Esophagus (tissue), 2 donors: ENCODE data around the gene ARMH3. TPM values are rescaled to one million over a fixed set of nuclear protein-coding genes. Genes with fewer than 3 reads are reported as not detected.

ENCODE experiments used
- H3K27ac ChIP-seq, 2 donors: one replicate each; pipeline ENCODE4 v1.5.1; 2013; ENCODE audit warnings: low read depth in 2 of 2, mild to moderate bottlenecking in 2 of 2, inconsistent platforms in 1 of 2, low read length in 1 of 2, moderate library complexity in 1 of 2
- H3K27me3 ChIP-seq, 2 donors: one replicate each; pipeline ENCODE4 v1.6.1; 2013; ENCODE audit warnings: low read length in 2 of 2, control low read depth in 1 of 2, mild to moderate bottlenecking in 1 of 2; ENCODE audit not compliant: insufficient read depth in 2 of 2, control insufficient read depth in 1 of 2
- H3K36me3 ChIP-seq, 2 donors: one replicate each; pipeline ENCODE4 v1.6.1; 2013; ENCODE audit warnings: low read length in 1 of 2; ENCODE audit not compliant: control insufficient read depth in 2 of 2, insufficient read depth in 2 of 2
- H3K4me1 ChIP-seq, 2 donors: one replicate each; pipeline ENCODE4 v1.6.1; 2013; ENCODE audit warnings: low read length in 1 of 2; ENCODE audit not compliant: control insufficient read depth in 2 of 2, insufficient read depth in 2 of 2
- H3K4me3 ChIP-seq, 2 donors: one replicate each; pipeline ENCODE4 v1.5.1; 2013; ENCODE audit warnings: low read length in 2 of 2, mild to moderate bottlenecking in 2 of 2, low read depth in 1 of 2, moderate library complexity in 1 of 2
- H3K9me3 ChIP-seq, 2 donors: one replicate each; pipeline ENCODE4 v1.6.1; 2013; ENCODE audit warnings: mild to moderate bottlenecking in 2 of 2, low read depth in 1 of 2, low read length in 1 of 2, moderate library complexity in 1 of 2; ENCODE audit not compliant: control insufficient read depth in 2 of 2, insufficient read depth in 1 of 2
- WGBS, 2 donors: extraction: QIAGEN DNeasy Blood & Tissue Kit; methylation state at CpG; one replicate each; pipeline ENCODE4 v1.1.7; 2013; 5-methylcytosine and 5-hydroxymethylcytosine counted together
- polyA plus RNA-seq, 2 donors: library from polyadenylated mRNA; stranded (reverse); fragments of 200-250 nt; gene quantifications; one replicate each; pipeline ENCODE4 v1.2.3, GENCODE V29; 2013
- donor health status: healthy with polysubstance abuse.
- donor health status: Bipolar disorder and iron deficiency.

Gene ARMH3
- polyA plus RNA-seq, 2 donors: 13.1 to 16.3 TPM

- H3K9me3 ChIP-seq: no peaks in the 10 kb centered on the region
- H3K27me3 ChIP-seq: no peaks in the 10 kb centered on the region
- WGBS, 2 donors: 94 to 100% methylated on average over 1 of the region's 1 CpG
- peaks cover 5 to 7% of the 10 kb centered on the region in 2 donors for H3K36me3 ChIP-seq
- H3K27ac ChIP-seq: no peak overlapping the region
- H3K4me3 ChIP-seq: no peak overlapping the region
- no peaks in the 10 kb centered on the region for H3K4me1 ChIP-seq
These were observed 99.1 kb downstream of the ARMH3 start for GRCh38 chr10:101956898-101957297.

GRCh38 chr10:101956117-101956516, 99.9 kb downstream of the ARMH3 start:
- Histone ChIP-seq H3K9me3 (no peaks in the 10 kb centered on the region), H3K4me3 (no peak overlapping the region), H3K27ac (no peak overlapping the region), H3K4me1 (no peaks in the 10 kb centered on the region), H3K36me3 (peaks cover 2 to 7% of the 10 kb centered on the region in 2 donors), H3K27me3 (no peaks in the 10 kb centered on the region)
- WGBS, 2 donors: 97% methylated on average over 1 of the region's 1 CpG

- Histone ChIP-seq H3K4me3 (no peak overlapping the region), H3K27me3 (no peaks in the 10 kb centered on the region), H3K36me3 (peaks cover 0 to 7% of the 10 kb centered on the region in 2 donors), H3K4me1 (no peaks in the 10 kb centered on the region), H3K27ac (no peak overlapping the region), H3K9me3 (no peaks in the 10 kb centered on the region)
- WGBS, 2 donors: 94 to 96% methylated on average over 2 of the region's 2 CpGs
These were observed 103.8 kb downstream of the ARMH3 start for GRCh38 chr10:101952191-101952590.

GRCh38 chr10:101950213-101950612, 105.8 kb downstream of the ARMH3 start:
- Histone ChIP-seq H3K27me3 (no peaks in the 10 kb centered on the region), H3K4me3 (no peak overlapping the region), H3K27ac (no peak overlapping the region), H3K36me3 (peaks cover 0 to 4% of the 10 kb centered on the region in 2 donors), H3K4me1 (no peaks in the 10 kb centered on the region), H3K9me3 (no peaks in the 10 kb centered on the region)

- WGBS, 2 donors: 57 to 64% methylated on average over 1 of the region's 1 CpG
- H3K9me3 ChIP-seq: no peaks in the 10 kb centered on the region
- no peaks in the 10 kb centered on the region for H3K27me3 ChIP-seq
These were observed 114.1 kb downstream of the ARMH3 start for GRCh38 chr10:101941871-101942270.

GRCh38 chr10:101940916-101941315, 115.1 kb downstream of the ARMH3 start:
- H3K4me3 ChIP-seq: no peak overlapping the region
- H3K9me3 ChIP-seq: no peaks in the 10 kb centered on the region
- H3K27ac ChIP-seq: no peak overlapping the region
- 97% methylated on average over 1 of the region's 1 CpG for WGBS, 2 donors
- no peaks in the 10 kb centered on the region for H3K36me3 ChIP-seq
- H3K4me1 ChIP-seq: no peaks in the 10 kb centered on the region
- no peaks in the 10 kb centered on the region for H3K27me3 ChIP-seq

More at GRCh38 chr10:101941871-101942270, 114.1 kb downstream of the ARMH3 start:
- Histone ChIP-seq H3K36me3 (no peaks in the 10 kb centered on the region), H3K4me3 (no peak overlapping the region), H3K4me1 (no peaks in the 10 kb centered on the region), H3K27ac (no peak overlapping the region)

- Histone ChIP-seq H3K4me3 (no peak overlapping the region), H3K4me1 (no peaks in the 10 kb centered on the region), H3K9me3 (no peaks in the 10 kb centered on the region), H3K27me3 (no peaks in the 10 kb centered on the region), H3K27ac (peak overlapping the region in 1 of 2 donors; percentile 3), H3K36me3 (no peaks in the 10 kb centered on the region)
- WGBS, 2 donors: 67 to 80% methylated on average over 3 of the region's 3 CpGs
These were observed 116.2 kb downstream of the ARMH3 start for GRCh38 chr10:101939729-101940128.

GRCh38 chr10:101939008-101939648, 116.8 kb downstream of the ARMH3 start:
- Histone ChIP-seq H3K27ac (no peak overlapping the region), H3K4me3 (no peak overlapping the region), H3K9me3 (no peaks in the 10 kb centered on the region), H3K4me1 (no peaks in the 10 kb centered on the region), H3K36me3 (peaks cover 0 to under 1% of the 10 kb centered on the region in 2 donors), H3K27me3 (no peaks in the 10 kb centered on the region)
- WGBS, 2 donors: 61 to 66% methylated on average over 3 of the region's 3 CpGs

- H3K9me3 ChIP-seq: no peaks in the 10 kb centered on the region
- peaks cover 0 to 2% of the 10 kb centered on the region in 2 donors for H3K36me3 ChIP-seq
- no peak overlapping the region for H3K4me3 ChIP-seq
- H3K4me1 ChIP-seq: no peaks in the 10 kb centered on the region
- no peaks in the 10 kb centered on the region for H3K27me3 ChIP-seq
- peak overlapping the region in 1 of 2 donors; percentile 9 for H3K27ac ChIP-seq
- WGBS, 2 donors: 84 to 89% methylated on average over 3 of the region's 3 CpGs
These were observed 117.5 kb downstream of the ARMH3 start for GRCh38 chr10:101938305-101939007.

- Histone ChIP-seq H3K9me3 (no peaks in the 10 kb centered on the region), H3K27ac (no peak overlapping the region), H3K36me3 (peaks cover 0 to 2% of the 10 kb centered on the region in 2 donors), H3K27me3 (no peaks in the 10 kb centered on the region), H3K4me1 (no peaks in the 10 kb centered on the region), H3K4me3 (no peak overlapping the region)
- 84 to 94% methylated on average over 2 of the region's 2 CpGs for WGBS, 2 donors
These were observed 120.5 kb downstream of the ARMH3 start for GRCh38 chr10:101935431-101935830.
